ENCODE results near the gene NHSL2.
A peak's percentile ranks its signal among the peaks of the same experiment; 100 is the strongest.

NHSL2 gene

GRCh38 chrX:71906144-71906543 lies 4.5 kb upstream of the NHSL2 start:
- H3K27me3 ChIP-seq (ENCODE audit: insufficient read depth, low read length), result peaks cover 12% of the 10 kb centered on the region; the same call in 1 of the 2 replicates
- H3K79me2 ChIP-seq (ENCODE audit: control insufficient read depth, insufficient read depth, low read length, unreplicated experiment), result no peaks in the 10 kb centered on the region
- no peak overlapping the region for H3K4me3 ChIP-seq (ENCODE audit: low read depth, low read length)
- no peaks in the 10 kb centered on the region for H3K36me3 ChIP-seq (ENCODE audit: insufficient read depth, low read length)
- no peak overlapping the region for H2AFZ ChIP-seq (ENCODE audit: low read length, unreplicated experiment)
- no peaks in the 10 kb centered on the region for H3K4me1 ChIP-seq (ENCODE audit: control insufficient read depth, insufficient read depth, low read length, unreplicated experiment)
- no peak overlapping the region for H3K27ac ChIP-seq (ENCODE audit: low read depth, low read length)

GRCh38 chrX:71908387-71908786 lies 2.3 kb upstream of the NHSL2 start:
- Histone ChIP-seq H3K4me1 (ENCODE audit: control insufficient read depth, insufficient read depth, low read length, unreplicated experiment) (no peaks in the 10 kb centered on the region), H3K36me3 (ENCODE audit: insufficient read depth, low read length) (no peaks in the 10 kb centered on the region), H3K27ac (ENCODE audit: low read depth, low read length) (no peak overlapping the region), H3K79me2 (ENCODE audit: control insufficient read depth, insufficient read depth, low read length, unreplicated experiment) (no peaks in the 10 kb centered on the region), H2AFZ (ENCODE audit: low read length, unreplicated experiment) (no peak overlapping the region), H3K4me3 (ENCODE audit: low read depth, low read length) (no peak overlapping the region), H3K27me3 (ENCODE audit: insufficient read depth, low read length) (peaks cover 27% of the 10 kb centered on the region)

GRCh38 chrX:71909956-71910355 lies 689 bp upstream of the NHSL2 start:
- peaks cover 27% of the 10 kb centered on the region for H3K27me3 ChIP-seq (ENCODE audit: insufficient read depth, low read length)
- H3K4me3 ChIP-seq (ENCODE audit: low read depth, low read length), result peak overlapping the region; percentile 63
- H3K36me3 ChIP-seq (ENCODE audit: insufficient read depth, low read length), result no peaks in the 10 kb centered on the region

GRCh38 chrX:71910986-71911730 lies 513 bp downstream of the NHSL2 start:
- peaks cover 27% of the 10 kb centered on the region for H3K27me3 ChIP-seq (ENCODE audit: insufficient read depth, low read length)
- H3K36me3 ChIP-seq (ENCODE audit: insufficient read depth, low read length), result no peaks in the 10 kb centered on the region
- no peaks in the 10 kb centered on the region for H3K4me1 ChIP-seq (ENCODE audit: control insufficient read depth, insufficient read depth, low read length, unreplicated experiment)
- H3K79me2 ChIP-seq (ENCODE audit: control insufficient read depth, insufficient read depth, low read length, unreplicated experiment), result no peaks in the 10 kb centered on the region
- no peak overlapping the region for H3K27ac ChIP-seq (ENCODE audit: low read depth, low read length)
- peak overlapping the region; percentile 63 for H3K4me3 ChIP-seq (ENCODE audit: low read depth, low read length)
- no peak overlapping the region for H2AFZ ChIP-seq (ENCODE audit: low read length, unreplicated experiment)

More at GRCh38 chrX:71909956-71910355, 689 bp upstream of the NHSL2 start:
- H3K4me1 ChIP-seq (ENCODE audit: control insufficient read depth, insufficient read depth, low read length, unreplicated experiment), result no peaks in the 10 kb centered on the region
- H3K79me2 ChIP-seq (ENCODE audit: control insufficient read depth, insufficient read depth, low read length, unreplicated experiment), result no peaks in the 10 kb centered on the region
- no peak overlapping the region for H3K27ac ChIP-seq (ENCODE audit: low read depth, low read length)
- no peak overlapping the region for H2AFZ ChIP-seq (ENCODE audit: low read length, unreplicated experiment)

- Histone ChIP-seq H3K36me3 (ENCODE audit: insufficient read depth, low read length) (no peaks in the 10 kb centered on the region), H3K79me2 (ENCODE audit: control insufficient read depth, insufficient read depth, low read length, unreplicated experiment) (no peaks in the 10 kb centered on the region), H3K4me1 (ENCODE audit: control insufficient read depth, insufficient read depth, low read length, unreplicated experiment) (no peaks in the 10 kb centered on the region), H3K27me3 (ENCODE audit: insufficient read depth, low read length) (peaks cover 27% of the 10 kb centered on the region), H2AFZ (ENCODE audit: low read length, unreplicated experiment) (no peak overlapping the region), H3K27ac (ENCODE audit: low read depth, low read length) (no peak overlapping the region), H3K4me3 (ENCODE audit: low read depth, low read length) (peak overlapping the region; percentile 63)
Observed at GRCh38 chrX:71911731-71912050, 1.0 kb downstream of the NHSL2 start.

- H3K4me3 ChIP-seq (ENCODE audit: low read depth, low read length), result no peak overlapping the region
- H2AFZ ChIP-seq (ENCODE audit: low read length, unreplicated experiment), result no peak overlapping the region
- no peaks in the 10 kb centered on the region for H3K79me2 ChIP-seq (ENCODE audit: control insufficient read depth, insufficient read depth, low read length, unreplicated experiment)
- no peaks in the 10 kb centered on the region for H3K4me1 ChIP-seq (ENCODE audit: control insufficient read depth, insufficient read depth, low read length, unreplicated experiment)
- H3K36me3 ChIP-seq (ENCODE audit: insufficient read depth, low read length), result no peaks in the 10 kb centered on the region
- peaks cover 27% of the 10 kb centered on the region for H3K27me3 ChIP-seq (ENCODE audit: insufficient read depth, low read length)
- no peak overlapping the region for H3K27ac ChIP-seq (ENCODE audit: low read depth, low read length)
Observed at GRCh38 chrX:71912156-71912555, 1.5 kb downstream of the NHSL2 start.

GRCh38 chrX:71913156-71913950 lies 2.7 kb downstream of the NHSL2 start:
- Histone ChIP-seq H3K4me1 (ENCODE audit: control insufficient read depth, insufficient read depth, low read length, unreplicated experiment) (peaks cover 4% of the 10 kb centered on the region), H3K36me3 (ENCODE audit: insufficient read depth, low read length) (no peaks in the 10 kb centered on the region), H3K27ac (ENCODE audit: low read depth, low read length) (no peak overlapping the region), H3K4me3 (ENCODE audit: low read depth, low read length) (no peak overlapping the region), H3K79me2 (ENCODE audit: control insufficient read depth, insufficient read depth, low read length, unreplicated experiment) (no peaks in the 10 kb centered on the region), H2AFZ (ENCODE audit: low read length, unreplicated experiment) (no peak overlapping the region), H3K27me3 (ENCODE audit: insufficient read depth, low read length) (peaks cover 27% of the 10 kb centered on the region)

- Histone ChIP-seq H2AFZ (ENCODE audit: low read length, unreplicated experiment) (no peak overlapping the region), H3K4me1 (ENCODE audit: control insufficient read depth, insufficient read depth, low read length, unreplicated experiment) (peaks cover 4% of the 10 kb centered on the region), H3K27ac (ENCODE audit: low read depth, low read length) (no peak overlapping the region), H3K36me3 (ENCODE audit: insufficient read depth, low read length) (no peaks in the 10 kb centered on the region), H3K27me3 (ENCODE audit: insufficient read depth, low read length) (peaks cover under 1% of the 10 kb centered on the region; the same call in 1 of the 2 replicates), H3K4me3 (ENCODE audit: low read depth, low read length) (no peak overlapping the region), H3K79me2 (ENCODE audit: control insufficient read depth, insufficient read depth, low read length, unreplicated experiment) (no peaks in the 10 kb centered on the region)
Observed at GRCh38 chrX:71917621-71918343, 7.1 kb downstream of the NHSL2 start.

GRCh38 chrX:71919431-71919830 lies 8.8 kb downstream of the NHSL2 start:
- no peaks in the 10 kb centered on the region for H3K79me2 ChIP-seq (ENCODE audit: control insufficient read depth, insufficient read depth, low read length, unreplicated experiment)
- H3K27me3 ChIP-seq (ENCODE audit: insufficient read depth, low read length), result no peaks in the 10 kb centered on the region
- no peaks in the 10 kb centered on the region for H3K36me3 ChIP-seq (ENCODE audit: insufficient read depth, low read length)
- H3K4me1 ChIP-seq (ENCODE audit: control insufficient read depth, insufficient read depth, low read length, unreplicated experiment), result peaks cover 5% of the 10 kb centered on the region
- H3K27ac ChIP-seq (ENCODE audit: low read depth, low read length), result no peak overlapping the region
- H2AFZ ChIP-seq (ENCODE audit: low read length, unreplicated experiment), result no peak overlapping the region
- H3K4me3 ChIP-seq (ENCODE audit: low read depth, low read length), result no peak overlapping the region

GRCh38 chrX:71919886-71920285 lies 9.2 kb downstream of the NHSL2 start:
- Histone ChIP-seq H3K27me3 (ENCODE audit: insufficient read depth, low read length) (no peaks in the 10 kb centered on the region), H3K4me1 (ENCODE audit: control insufficient read depth, insufficient read depth, low read length, unreplicated experiment) (peaks cover 9% of the 10 kb centered on the region), H3K79me2 (ENCODE audit: control insufficient read depth, insufficient read depth, low read length, unreplicated experiment) (no peaks in the 10 kb centered on the region), H3K36me3 (ENCODE audit: insufficient read depth, low read length) (no peaks in the 10 kb centered on the region), H3K4me3 (ENCODE audit: low read depth, low read length) (no peak overlapping the region), H2AFZ (ENCODE audit: low read length, unreplicated experiment) (no peak overlapping the region), H3K27ac (ENCODE audit: low read depth, low read length) (no peak overlapping the region)

Measured in ACC112 (cell line).